Measurements from ENCODE around the gene TMEM9. TPM values are rescaled to one million over a fixed set of nuclear protein-coding genes. Genes with fewer than 3 reads are reported as not detected.

The TMEM9 gene
- total RNA-seq, 2 donors from 2014 or later = 145 to 156 TPM

DNA sequence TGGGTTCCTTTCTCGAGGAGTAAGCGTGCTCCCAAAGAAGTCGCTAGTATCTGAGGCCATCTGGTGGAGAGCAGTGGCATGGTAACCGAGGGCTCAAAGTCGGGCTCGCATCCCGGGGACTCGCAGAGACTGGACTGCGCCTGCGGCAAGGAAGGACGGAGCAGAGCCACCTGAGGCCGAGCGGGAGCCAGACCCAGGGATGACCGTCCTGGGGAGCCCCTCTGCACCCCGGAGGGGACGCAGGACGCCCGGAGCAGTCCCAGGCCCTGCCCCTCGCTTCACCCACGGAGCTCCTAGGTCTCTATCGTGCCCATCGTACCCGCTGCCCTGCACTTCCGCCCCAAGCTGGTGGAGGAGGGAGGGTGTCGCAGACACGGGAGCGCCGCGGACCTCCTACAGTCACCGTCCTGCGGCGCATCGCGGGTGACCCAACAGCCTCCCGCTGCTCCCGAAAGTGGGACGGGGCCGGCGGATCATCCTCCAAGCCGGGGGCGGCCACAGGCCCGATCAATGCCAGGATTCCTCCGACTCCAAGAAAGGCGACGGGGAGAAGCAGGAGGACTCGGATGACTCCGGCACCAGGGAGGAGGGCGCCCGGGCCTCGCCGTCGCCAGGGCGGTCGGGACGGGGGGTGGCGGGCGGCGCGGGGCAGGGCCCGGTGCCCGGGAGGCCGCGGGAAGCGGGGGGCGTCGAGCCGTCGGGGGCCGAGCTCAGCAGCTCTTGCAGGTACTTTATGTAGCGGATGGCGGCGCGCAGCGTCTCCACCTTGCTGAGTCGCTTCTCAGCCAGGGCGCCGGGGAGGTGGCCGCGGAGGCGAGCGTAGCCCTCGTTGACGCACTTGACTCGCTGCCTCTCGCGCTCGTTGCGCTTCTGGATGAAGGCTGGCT lies 39.8 kb downstream of the TMEM9 start:
- peaks cover 4% of the 10 kb centered on the region for H3K4me1 Mint-ChIP-seq
- H3K9ac ChIP-seq (ENCODE audit: extremely low read depth, low read length, poor library complexity, severe bottlenecking) = no peak overlapping the region
- H3K27ac ChIP-seq (ENCODE audit: low read depth, low read length) = no peak overlapping the region
- H3K36me3 Mint-ChIP-seq (ENCODE audit: low read depth) = no peaks in the 10 kb centered on the region
- H3K4me3 ChIP-seq (ENCODE audit: low read length) = peak overlapping the region; percentile 75
- peaks cover 45% of the 10 kb centered on the region for H3K27me3 Mint-ChIP-seq (ENCODE audit: insufficient read depth)
- H3K9me3 Mint-ChIP-seq = no peaks in the 10 kb centered on the region
- no peak overlapping the region for H3K27ac Mint-ChIP-seq
- peak overlapping the region; percentile 61 for H3K4me3 Mint-ChIP-seq
- H3K27me3 ChIP-seq (ENCODE audit: control insufficient read depth, insufficient read depth, low read length, poor library complexity, severe bottlenecking) = peaks cover 30% of the 10 kb centered on the region
- WGBS, 2 experiments (ENCODE audit: insufficient coverage in 1 of 2, insufficient read length in 1 of 2) = 4% methylated on average over 41 to 88 of the region's 88 CpGs
- DNase-seq = peak; percentile 98
- H3K9me3 ChIP-seq (ENCODE audit: control insufficient read depth, low read length) = no peaks in the 10 kb centered on the region
- no peaks in the 10 kb centered on the region for H3K36me3 ChIP-seq (ENCODE audit: control insufficient read depth, insufficient read depth, low read length)
- TF ChIP-seq, protein P1, sequence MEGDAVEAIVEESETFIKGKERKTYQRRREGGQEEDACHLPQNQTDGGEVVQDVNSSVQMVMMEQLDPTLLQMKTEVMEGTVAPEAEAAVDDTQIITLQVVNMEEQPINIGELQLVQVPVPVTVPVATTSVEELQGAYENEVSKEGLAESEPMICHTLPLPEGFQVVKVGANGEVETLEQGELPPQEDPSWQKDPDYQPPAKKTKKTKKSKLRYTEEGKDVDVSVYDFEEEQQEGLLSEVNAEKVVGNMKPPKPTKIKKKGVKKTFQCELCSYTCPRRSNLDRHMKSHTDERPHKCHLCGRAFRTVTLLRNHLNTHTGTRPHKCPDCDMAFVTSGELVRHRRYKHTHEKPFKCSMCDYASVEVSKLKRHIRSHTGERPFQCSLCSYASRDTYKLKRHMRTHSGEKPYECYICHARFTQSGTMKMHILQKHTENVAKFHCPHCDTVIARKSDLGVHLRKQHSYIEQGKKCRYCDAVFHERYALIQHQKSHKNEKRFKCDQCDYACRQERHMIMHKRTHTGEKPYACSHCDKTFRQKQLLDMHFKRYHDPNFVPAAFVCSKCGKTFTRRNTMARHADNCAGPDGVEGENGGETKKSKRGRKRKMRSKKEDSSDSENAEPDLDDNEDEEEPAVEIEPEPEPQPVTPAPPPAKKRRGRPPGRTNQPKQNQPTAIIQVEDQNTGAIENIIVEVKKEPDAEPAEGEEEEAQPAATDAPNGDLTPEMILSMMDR (conservative IDR thresholded peaks at IDR 0.05) = peak; percentile 87
- no peaks in the 10 kb centered on the region for H3K4me1 ChIP-seq (ENCODE audit: control insufficient read depth, insufficient read depth, low read length)

DNA sequence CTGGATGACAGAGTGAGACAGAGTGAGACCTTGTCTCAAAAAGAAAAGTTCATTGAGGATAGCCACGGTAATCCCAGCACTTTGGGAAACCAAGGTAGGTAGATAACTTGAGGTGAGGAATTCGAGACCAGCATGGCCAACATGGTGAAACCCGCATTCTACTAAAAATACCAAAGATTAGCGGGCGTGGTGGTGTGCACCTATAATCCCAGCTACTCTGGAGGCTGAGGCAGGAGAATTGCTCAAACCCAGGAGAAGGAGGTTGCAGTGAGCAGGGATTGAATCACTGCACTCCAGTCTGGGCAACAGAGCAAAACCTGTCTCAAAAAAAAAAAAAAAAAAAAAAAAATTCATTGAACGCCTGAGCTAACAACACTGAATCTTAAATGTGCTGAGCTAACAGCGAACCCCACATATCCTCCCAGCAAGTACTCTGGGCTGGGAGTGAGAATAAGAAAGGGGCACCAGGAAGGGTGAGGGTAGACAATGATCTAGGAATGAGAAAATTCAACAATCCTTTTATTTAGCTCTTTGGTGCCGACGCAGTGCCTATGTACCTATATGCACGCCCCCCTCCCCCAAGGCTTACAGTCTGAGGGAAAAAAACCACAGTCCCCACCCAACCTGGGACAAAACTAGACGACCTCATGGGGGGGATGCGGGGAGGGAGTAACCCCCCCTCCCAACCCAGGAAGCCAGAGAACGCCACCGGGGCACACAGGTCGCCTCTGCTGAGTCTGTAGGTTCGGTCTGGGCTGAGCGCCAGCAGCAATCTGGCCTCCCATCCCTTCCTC lies 40.6 kb downstream of the TMEM9 start:
- Histone ChIP-seq H3K4me3 (ENCODE audit: low read length) (no peak overlapping the region), H3K27me3 (ENCODE audit: control insufficient read depth, insufficient read depth, low read length, poor library complexity, severe bottlenecking) (peaks cover 30% of the 10 kb centered on the region), H3K9me3 (ENCODE audit: control insufficient read depth, low read length) (no peaks in the 10 kb centered on the region), H3K27ac (ENCODE audit: low read depth, low read length) (no peak overlapping the region), H3K36me3 (ENCODE audit: control insufficient read depth, insufficient read depth, low read length) (no peaks in the 10 kb centered on the region), H3K4me1 (ENCODE audit: control insufficient read depth, insufficient read depth, low read length) (no peaks in the 10 kb centered on the region), H3K9ac (ENCODE audit: extremely low read depth, low read length, poor library complexity, severe bottlenecking) (no peak overlapping the region)
- H3K27ac Mint-ChIP-seq = no peak overlapping the region
- H3K4me1 Mint-ChIP-seq = peaks cover 7% of the 10 kb centered on the region
- peak overlapping the region; percentile 61 for H3K4me3 Mint-ChIP-seq
- no peak for DNase-seq
- WGBS, 2 experiments (ENCODE audit: insufficient coverage in 1 of 2, insufficient read length in 1 of 2) = 48 to 49% methylated on average over 7 to 17 of the region's 17 CpGs
- TF ChIP-seq, protein P1 (conservative IDR thresholded peaks at IDR 0.05) = no peak
- H3K36me3 Mint-ChIP-seq (ENCODE audit: low read depth) = no peaks in the 10 kb centered on the region
- peaks cover 45% of the 10 kb centered on the region for H3K27me3 Mint-ChIP-seq (ENCODE audit: insufficient read depth)
- H3K9me3 Mint-ChIP-seq = no peaks in the 10 kb centered on the region

DNA sequence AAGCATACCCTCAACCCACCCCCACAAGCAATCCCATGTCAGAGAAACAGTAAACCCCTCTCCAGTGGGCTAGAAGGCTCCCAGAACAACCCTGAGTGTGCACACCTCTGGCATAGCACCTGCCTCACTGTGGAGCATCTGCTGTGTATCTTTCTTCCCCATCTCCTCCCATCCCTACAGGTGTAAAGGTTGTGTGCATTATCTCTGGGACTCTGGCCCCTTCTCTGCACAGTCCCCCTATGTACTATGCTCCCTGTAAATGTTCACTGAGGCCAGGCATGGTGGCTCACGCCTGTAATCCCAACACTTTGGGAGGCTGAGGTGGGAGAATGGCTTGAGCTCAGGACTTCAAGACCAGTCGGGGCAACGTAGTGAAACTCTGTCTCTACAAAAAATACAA lies 41.3 kb downstream of the TMEM9 start:
- 80 to 100% methylated on average over 1 to 3 of the region's 3 CpGs for WGBS, 2 experiments (ENCODE audit: insufficient coverage in 1 of 2, insufficient read length in 1 of 2)
- Mint-ChIP-seq H3K4me1 (peaks cover 12% of the 10 kb centered on the region), H3K4me3 (no peak overlapping the region), H3K9me3 (no peaks in the 10 kb centered on the region), H3K27ac (no peak overlapping the region), H3K36me3 (ENCODE audit: low read depth) (no peaks in the 10 kb centered on the region), H3K27me3 (ENCODE audit: insufficient read depth) (peaks cover 45% of the 10 kb centered on the region)
- Histone ChIP-seq H3K36me3 (ENCODE audit: control insufficient read depth, insufficient read depth, low read length) (no peaks in the 10 kb centered on the region), H3K9me3 (ENCODE audit: control insufficient read depth, low read length) (no peaks in the 10 kb centered on the region), H3K27ac (ENCODE audit: low read depth, low read length) (no peak overlapping the region), H3K27me3 (ENCODE audit: control insufficient read depth, insufficient read depth, low read length, poor library complexity, severe bottlenecking) (peaks cover 30% of the 10 kb centered on the region), H3K9ac (ENCODE audit: extremely low read depth, low read length, poor library complexity, severe bottlenecking) (no peak overlapping the region), H3K4me1 (ENCODE audit: control insufficient read depth, insufficient read depth, low read length) (no peaks in the 10 kb centered on the region), H3K4me3 (ENCODE audit: low read length) (no peak overlapping the region)
- TF ChIP-seq, protein P1 (conservative IDR thresholded peaks at IDR 0.05) = no peak
- DNase-seq = no peak

Measured in endodermal cell (in vitro differentiated cells).